ENCODE data around the gene CUBN. TPM values are rescaled to one million over a fixed set of nuclear protein-coding genes. Genes with fewer than 3 reads are reported as not detected.

Gene CUBN
- total RNA-seq, 1 experiment from 2014 or later, result 4.6 TPM

GRCh38 chr10:17066000-17066399 lies 63.6 kb downstream of the CUBN start:
- DNase-seq, result no peak
- H3K9me3 Mint-ChIP-seq (ENCODE audit: unreplicated experiment), result no peaks in the 10 kb centered on the region
- H3K4me3 Mint-ChIP-seq (ENCODE audit: unreplicated experiment), result no peak overlapping the region

GRCh38 chr10:17065273-17065672 lies 64.3 kb downstream of the CUBN start:
- BruUV-seq (replicated peaks), result no TSS peak
- Mint-ChIP-seq H3K4me1 (ENCODE audit: low read depth, unreplicated experiment) (peaks cover 9% of the 10 kb centered on the region), H3K27ac (ENCODE audit: unreplicated experiment) (no peak overlapping the region), H3K27me3 (ENCODE audit: insufficient read depth, unreplicated experiment) (no peaks in the 10 kb centered on the region), H3K36me3 (ENCODE audit: insufficient read depth, unreplicated experiment) (no peaks in the 10 kb centered on the region), H3K4me3 (ENCODE audit: unreplicated experiment) (no peak overlapping the region), H3K9me3 (ENCODE audit: unreplicated experiment) (no peaks in the 10 kb centered on the region)
- no peaks in the 10 kb centered on the region for H3K9me3 ChIP-seq
- H3K27me3 ChIP-seq (replicated peaks; ENCODE audit: control insufficient read depth, insufficient read depth, low read length), result no peaks in the 10 kb centered on the region
- TF ChIP-seq, protein P1, sequence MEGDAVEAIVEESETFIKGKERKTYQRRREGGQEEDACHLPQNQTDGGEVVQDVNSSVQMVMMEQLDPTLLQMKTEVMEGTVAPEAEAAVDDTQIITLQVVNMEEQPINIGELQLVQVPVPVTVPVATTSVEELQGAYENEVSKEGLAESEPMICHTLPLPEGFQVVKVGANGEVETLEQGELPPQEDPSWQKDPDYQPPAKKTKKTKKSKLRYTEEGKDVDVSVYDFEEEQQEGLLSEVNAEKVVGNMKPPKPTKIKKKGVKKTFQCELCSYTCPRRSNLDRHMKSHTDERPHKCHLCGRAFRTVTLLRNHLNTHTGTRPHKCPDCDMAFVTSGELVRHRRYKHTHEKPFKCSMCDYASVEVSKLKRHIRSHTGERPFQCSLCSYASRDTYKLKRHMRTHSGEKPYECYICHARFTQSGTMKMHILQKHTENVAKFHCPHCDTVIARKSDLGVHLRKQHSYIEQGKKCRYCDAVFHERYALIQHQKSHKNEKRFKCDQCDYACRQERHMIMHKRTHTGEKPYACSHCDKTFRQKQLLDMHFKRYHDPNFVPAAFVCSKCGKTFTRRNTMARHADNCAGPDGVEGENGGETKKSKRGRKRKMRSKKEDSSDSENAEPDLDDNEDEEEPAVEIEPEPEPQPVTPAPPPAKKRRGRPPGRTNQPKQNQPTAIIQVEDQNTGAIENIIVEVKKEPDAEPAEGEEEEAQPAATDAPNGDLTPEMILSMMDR (IDR thresholded peaks at IDR 0.05; ENCODE audit: insufficient read depth in 1 of 2, low read depth in 1 of 2, low read length in 1 of 2, severe bottlenecking in 1 of 2, unreplicated experiment in 1 of 2), result no peak
- H3K4me3 ChIP-seq (ENCODE audit: low read depth, low read length), result no peak overlapping the region
- peaks cover 13% of the 10 kb centered on the region; the same call in 1 of the 2 replicates for H3K4me1 ChIP-seq
- ChIA-PET CTCF (no interaction called here), POLR2A (no interaction called here)
- H3K36me3 ChIP-seq (ENCODE audit: control insufficient read depth, insufficient read depth, low read length), result no peaks in the 10 kb centered on the region
- intact Hi-C loops (cut with micrococcal nuclease; ENCODE audit: unreplicated experiment), result no loop called here
- DNase-seq, result no peak

More at GRCh38 chr10:17066000-17066399, 63.6 kb downstream of the CUBN start:
- no TSS peak for BruUV-seq (replicated peaks)
- no peaks in the 10 kb centered on the region for H3K27me3 Mint-ChIP-seq (ENCODE audit: insufficient read depth, unreplicated experiment)
- Histone ChIP-seq H3K27me3 (replicated peaks; ENCODE audit: control insufficient read depth, insufficient read depth, low read length) (no peaks in the 10 kb centered on the region), H3K9me3 (no peaks in the 10 kb centered on the region), H3K4me3 (ENCODE audit: low read depth, low read length) (no peak overlapping the region), H3K36me3 (ENCODE audit: control insufficient read depth, insufficient read depth, low read length) (no peaks in the 10 kb centered on the region), H3K4me1 (peaks cover 13% of the 10 kb centered on the region; the same call in 1 of the 2 replicates)
- H3K4me1 Mint-ChIP-seq (ENCODE audit: low read depth, unreplicated experiment), result peaks cover 9% of the 10 kb centered on the region
- intact Hi-C loops (cut with micrococcal nuclease; ENCODE audit: unreplicated experiment), result no loop called here
- TF ChIP-seq, protein P1 (IDR thresholded peaks at IDR 0.05; ENCODE audit: insufficient read depth in 1 of 2, low read depth in 1 of 2, low read length in 1 of 2, severe bottlenecking in 1 of 2, unreplicated experiment in 1 of 2), result no peak
- ChIA-PET CTCF (no interaction called here), POLR2A (no interaction called here)
- H3K27ac Mint-ChIP-seq (ENCODE audit: unreplicated experiment), result no peak overlapping the region
- H3K36me3 Mint-ChIP-seq (ENCODE audit: insufficient read depth, unreplicated experiment), result no peaks in the 10 kb centered on the region

- Mint-ChIP-seq H3K27ac (ENCODE audit: unreplicated experiment) (no peak overlapping the region), H3K36me3 (ENCODE audit: insufficient read depth, unreplicated experiment) (no peaks in the 10 kb centered on the region), H3K9me3 (ENCODE audit: unreplicated experiment) (no peaks in the 10 kb centered on the region), H3K4me3 (ENCODE audit: unreplicated experiment) (no peak overlapping the region), H3K27me3 (ENCODE audit: insufficient read depth, unreplicated experiment) (no peaks in the 10 kb centered on the region), H3K4me1 (ENCODE audit: low read depth, unreplicated experiment) (peaks cover 16% of the 10 kb centered on the region)
- intact Hi-C loops (cut with micrococcal nuclease; ENCODE audit: unreplicated experiment), result no loop called here
- ChIA-PET CTCF (no interaction called here), POLR2A (no interaction called here)
- Histone ChIP-seq H3K4me1 (peaks cover 15% of the 10 kb centered on the region; the same call in 1 of the 2 replicates), H3K27me3 (replicated peaks; ENCODE audit: control insufficient read depth, insufficient read depth, low read length) (no peaks in the 10 kb centered on the region), H3K9me3 (no peaks in the 10 kb centered on the region), H3K4me3 (ENCODE audit: low read depth, low read length) (no peak overlapping the region), H3K36me3 (ENCODE audit: control insufficient read depth, insufficient read depth, low read length) (no peaks in the 10 kb centered on the region)
- BruUV-seq (replicated peaks), result no TSS peak
- TF ChIP-seq, protein P1 (IDR thresholded peaks at IDR 0.05; ENCODE audit: insufficient read depth in 1 of 2, low read depth in 1 of 2, low read length in 1 of 2, severe bottlenecking in 1 of 2, unreplicated experiment in 1 of 2), result no peak
- DNase-seq, result no peak
Measured at GRCh38 chr10:17064435-17064834, 65.2 kb downstream of the CUBN start.

All from Caco-2 (cell line).